DOHH2 (cell line): ENCODE data around the gene COX5B.

ENCODE experiments used
- H3F3A ChIP-seq: fragments of 200-600 bp; sonication (generic), shearing (Covaris generic); 2 replicates; pipeline ENCODE4 v1.6.0; 2016; ENCODE audit warnings: antibody characterized with exemption, mild to moderate bottlenecking; ENCODE audit not compliant: control insufficient read depth, insufficient read depth
- H3K27ac ChIP-seq: fragments of 200-600 bp; sonication (generic); 2 replicates; pipeline ENCODE4 v1.5.1; 2014; ENCODE audit warnings: low read depth, mild to moderate bottlenecking, low read length, moderate library complexity
- H3K27me3 ChIP-seq: fragments of 200-600 bp; sonication (generic); 2 replicates; pipeline ENCODE4 v1.6.1; 2014; ENCODE audit warnings: mild to moderate bottlenecking, low read length, mixed read lengths; ENCODE audit not compliant: control insufficient read depth
- H3K36me3 ChIP-seq: fragments of 200-600 bp; sonication (generic); 2 replicates; pipeline ENCODE4 v1.6.1; 2014; ENCODE audit warnings: mild to moderate bottlenecking, low read length, moderate library complexity, mixed read lengths; ENCODE audit not compliant: control insufficient read depth
- H3K4me1 ChIP-seq: fragments of 200-600 bp; sonication (generic); 2 replicates; pipeline ENCODE4 v1.6.1; 2014; ENCODE audit warnings: mild to moderate bottlenecking, low read length, mixed read lengths; ENCODE audit not compliant: control insufficient read depth
- H3K4me2 ChIP-seq: fragments of 200-600 bp; sonication (generic); 2 replicates; pipeline ENCODE4 v1.6.0; 2014; ENCODE audit warnings: mild to moderate bottlenecking, low read length, moderate library complexity
- H3K4me3 ChIP-seq: fragments of 200-600 bp; sonication (generic); 2 replicates; pipeline ENCODE4 v1.5.1; 2014; ENCODE audit warnings: mild to moderate bottlenecking, low read length, mixed read lengths
- H3K79me2 ChIP-seq: fragments of 200-600 bp; sonication (generic); 2 replicates; pipeline ENCODE4 v1.6.1; 2014; ENCODE audit warnings: mild to moderate bottlenecking, low read length, mixed read lengths; ENCODE audit not compliant: control insufficient read depth
- H3K9me2 ChIP-seq: fragments of 200-600 bp; sonication (generic); replicated peaks from 2 replicates; pipeline ENCODE4 v1.6.1; 2014; ENCODE audit warnings: mild to moderate bottlenecking, low read length, mixed read lengths; ENCODE audit not compliant: control insufficient read depth
- H3K9me3 ChIP-seq: fragments of 200-600 bp; sonication (generic); 2 replicates; pipeline ENCODE4 v1.6.1; 2014; ENCODE audit warnings: antibody characterized with exemption, low read length, mixed read lengths; ENCODE audit not compliant: control insufficient read depth, insufficient read depth
- H4K20me1 ChIP-seq: fragments of 200-600 bp; sonication (generic); 2 replicates; pipeline ENCODE4 v1.6.0; 2014; ENCODE audit warnings: low read depth, mild to moderate bottlenecking, antibody characterized with exemption, low read length, moderate library complexity; ENCODE audit not compliant: control insufficient read depth, insufficient read depth
- EZH2phosphoT487 ChIP-seq: fragments of 200-600 bp; sonication (generic); IDR thresholded peaks from 2 replicates; pipeline ENCODE4 v1.6.1; 2017; ENCODE audit warnings: borderline replicate concordance, mild to moderate bottlenecking, antibody characterized with exemption, low read length, moderate library complexity, mixed read lengths
- TF ChIP-seq, protein P1 (sequence below): fragments of 200-600 bp; sonication (generic); IDR thresholded peaks from one replicate; pipeline ENCODE4 v1.5.1; 2014; ENCODE audit warnings: antibody characterized with exemption, mild to moderate bottlenecking, low read depth, low read length; ENCODE audit not compliant: poor library complexity, severe bottlenecking

Gene COX5B

DNA sequence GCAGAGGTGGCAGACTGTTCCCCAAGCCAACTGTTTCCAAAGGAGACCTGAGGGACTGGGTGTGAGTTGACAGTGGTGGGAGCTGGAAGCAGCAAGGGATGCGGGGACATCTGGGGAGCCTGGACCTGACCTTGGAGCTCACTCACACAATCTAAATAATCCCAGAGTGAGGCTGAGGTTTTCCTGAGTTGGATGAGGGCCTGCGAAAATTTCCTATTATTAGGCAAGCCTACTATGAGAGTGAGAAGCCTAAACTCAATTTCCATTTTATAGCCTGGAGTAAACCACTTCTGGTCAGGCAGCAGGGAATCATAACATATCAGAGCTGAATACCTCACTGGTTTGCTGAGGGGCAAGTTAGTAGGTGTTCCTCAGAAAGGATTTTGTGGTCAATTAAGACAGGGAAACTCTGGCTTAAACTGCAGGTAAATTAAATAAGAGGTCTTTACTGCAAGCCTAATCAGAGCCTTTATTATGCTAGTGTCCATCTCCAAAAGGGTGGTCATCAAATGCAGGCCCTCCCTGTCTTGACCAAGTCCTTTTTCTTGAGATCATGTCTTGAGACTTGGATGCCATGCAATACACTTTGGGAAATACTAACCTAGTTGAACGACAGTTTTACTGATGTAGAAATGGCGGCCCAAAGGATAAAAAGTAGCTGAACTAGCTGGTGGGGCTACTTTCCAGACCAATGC, 1.7 kb upstream of the COX5B start:
- Histone ChIP-seq H3K27ac (no peak overlapping the region), H3K27me3 (no peaks in the 10 kb centered on the region), H3F3A (no peaks in the 10 kb centered on the region), H3K4me1 (peaks cover 20% of the 10 kb centered on the region), H3K4me3 (no peak overlapping the region; the same call in 1 of the 2 replicates), H3K4me2 (no peak overlapping the region), H3K9me3 (no peaks in the 10 kb centered on the region), H3K36me3 (peaks cover 29% of the 10 kb centered on the region), H4K20me1 (no peaks in the 10 kb centered on the region), H3K9me2 (no peaks in the 10 kb centered on the region), H3K79me2 (peaks cover 25% of the 10 kb centered on the region)
- TF ChIP-seq, protein P1, sequence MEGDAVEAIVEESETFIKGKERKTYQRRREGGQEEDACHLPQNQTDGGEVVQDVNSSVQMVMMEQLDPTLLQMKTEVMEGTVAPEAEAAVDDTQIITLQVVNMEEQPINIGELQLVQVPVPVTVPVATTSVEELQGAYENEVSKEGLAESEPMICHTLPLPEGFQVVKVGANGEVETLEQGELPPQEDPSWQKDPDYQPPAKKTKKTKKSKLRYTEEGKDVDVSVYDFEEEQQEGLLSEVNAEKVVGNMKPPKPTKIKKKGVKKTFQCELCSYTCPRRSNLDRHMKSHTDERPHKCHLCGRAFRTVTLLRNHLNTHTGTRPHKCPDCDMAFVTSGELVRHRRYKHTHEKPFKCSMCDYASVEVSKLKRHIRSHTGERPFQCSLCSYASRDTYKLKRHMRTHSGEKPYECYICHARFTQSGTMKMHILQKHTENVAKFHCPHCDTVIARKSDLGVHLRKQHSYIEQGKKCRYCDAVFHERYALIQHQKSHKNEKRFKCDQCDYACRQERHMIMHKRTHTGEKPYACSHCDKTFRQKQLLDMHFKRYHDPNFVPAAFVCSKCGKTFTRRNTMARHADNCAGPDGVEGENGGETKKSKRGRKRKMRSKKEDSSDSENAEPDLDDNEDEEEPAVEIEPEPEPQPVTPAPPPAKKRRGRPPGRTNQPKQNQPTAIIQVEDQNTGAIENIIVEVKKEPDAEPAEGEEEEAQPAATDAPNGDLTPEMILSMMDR = no peak
- TF ChIP-seq EZH2phosphoT487 = no peak

DNA sequence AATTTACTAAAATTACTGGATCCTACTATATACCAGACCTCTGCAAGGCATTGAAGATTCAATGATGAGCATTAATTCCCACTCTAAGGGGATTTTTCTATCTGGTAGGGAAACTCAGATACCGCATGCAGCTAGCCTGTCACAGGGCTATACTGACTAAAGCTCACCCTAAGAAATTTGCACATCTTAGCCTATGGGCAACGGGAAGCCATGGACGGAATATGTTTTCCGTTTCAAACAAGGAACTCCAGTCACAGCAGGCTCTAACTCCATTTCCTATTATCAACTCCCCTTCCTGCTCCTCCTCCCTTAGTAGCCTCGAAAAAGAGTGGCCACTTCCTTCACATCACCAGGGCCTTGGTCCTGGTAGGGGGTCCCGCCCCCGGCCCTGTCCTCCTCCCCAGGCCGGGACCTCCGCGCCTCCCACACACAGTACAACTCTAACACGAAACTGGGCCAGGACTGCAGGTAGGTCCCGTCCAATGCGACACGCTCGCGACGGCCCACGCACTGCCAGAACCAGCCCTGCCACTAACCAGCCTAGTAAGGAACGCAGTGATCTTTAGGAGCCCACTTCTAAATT, 659 bp upstream of the COX5B start:
- TF ChIP-seq EZH2phosphoT487 = no peak
- TF ChIP-seq, protein P1 = no peak
- no peaks in the 10 kb centered on the region for H4K20me1 ChIP-seq
- peak overlapping the region; percentile 98 for H3K4me2 ChIP-seq
- no peaks in the 10 kb centered on the region for H3K9me3 ChIP-seq
- H3K79me2 ChIP-seq = peaks cover 25% of the 10 kb centered on the region
- H3K9me2 ChIP-seq = no peaks in the 10 kb centered on the region
- peak overlapping the region; percentile 100 for H3K4me3 ChIP-seq
- H3F3A ChIP-seq = no peaks in the 10 kb centered on the region
- H3K36me3 ChIP-seq = peaks cover 37% of the 10 kb centered on the region
- H3K27ac ChIP-seq = peak overlapping the region; percentile 48
- H3K27me3 ChIP-seq = no peaks in the 10 kb centered on the region
- peaks cover 20% of the 10 kb centered on the region for H3K4me1 ChIP-seq

DNA sequence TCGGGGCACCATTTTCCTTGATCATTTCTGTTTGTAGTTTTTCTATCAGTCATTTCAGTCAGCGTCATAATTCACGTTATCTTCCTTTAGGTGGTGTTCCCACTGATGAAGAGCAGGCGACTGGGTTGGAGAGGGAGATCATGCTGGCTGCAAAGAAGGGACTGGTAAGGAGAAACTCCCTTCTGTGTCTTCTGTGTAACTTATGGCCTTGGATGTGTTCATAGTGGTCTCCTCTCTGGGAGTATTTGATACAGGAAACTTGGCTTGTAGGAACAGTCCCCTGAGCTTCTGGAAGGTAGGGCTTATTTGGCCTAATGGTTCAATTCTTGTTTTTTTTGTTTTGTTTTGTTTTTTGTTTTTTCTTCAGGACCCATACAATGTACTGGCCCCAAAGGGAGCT, 1.1 kb downstream of the COX5B start:
- peaks cover 10% of the 10 kb centered on the region for H3F3A ChIP-seq
- peak overlapping the region; percentile 100 for H3K4me3 ChIP-seq
- H3K36me3 ChIP-seq = peaks cover 45% of the 10 kb centered on the region
- H3K9me2 ChIP-seq = no peaks in the 10 kb centered on the region
- H3K4me2 ChIP-seq = peak overlapping the region; percentile 98
- TF ChIP-seq, protein P1 = no peak
- no peak for TF ChIP-seq EZH2phosphoT487
- peaks cover 20% of the 10 kb centered on the region for H3K4me1 ChIP-seq
- H3K27me3 ChIP-seq = no peaks in the 10 kb centered on the region
- H3K27ac ChIP-seq = no peak overlapping the region
- no peaks in the 10 kb centered on the region for H3K9me3 ChIP-seq
- H4K20me1 ChIP-seq = no peaks in the 10 kb centered on the region
- peaks cover 25% of the 10 kb centered on the region for H3K79me2 ChIP-seq
